Left kidney (tissue), 2 donors: ENCODE data around the gene ERO1B. TPM values are rescaled to one million over a fixed set of nuclear protein-coding genes. Genes with fewer than 3 reads are reported as not detected.

Experiments
- DNase-seq: peaks from one replicate; pipeline ENCODE4 v3.0.0-alpha.2; 2013
- polyA plus RNA-seq: library from polyadenylated mRNA; unstranded; fragments of 120-200 nt; gene quantifications from one replicate; pipeline ENCODE4 v1.2.1, GENCODE V29; 2013; ENCODE audit not compliant: insufficient read length

ERO1B gene
- polyA plus RNA-seq, 1 donor: 13.9 TPM

DNA sequence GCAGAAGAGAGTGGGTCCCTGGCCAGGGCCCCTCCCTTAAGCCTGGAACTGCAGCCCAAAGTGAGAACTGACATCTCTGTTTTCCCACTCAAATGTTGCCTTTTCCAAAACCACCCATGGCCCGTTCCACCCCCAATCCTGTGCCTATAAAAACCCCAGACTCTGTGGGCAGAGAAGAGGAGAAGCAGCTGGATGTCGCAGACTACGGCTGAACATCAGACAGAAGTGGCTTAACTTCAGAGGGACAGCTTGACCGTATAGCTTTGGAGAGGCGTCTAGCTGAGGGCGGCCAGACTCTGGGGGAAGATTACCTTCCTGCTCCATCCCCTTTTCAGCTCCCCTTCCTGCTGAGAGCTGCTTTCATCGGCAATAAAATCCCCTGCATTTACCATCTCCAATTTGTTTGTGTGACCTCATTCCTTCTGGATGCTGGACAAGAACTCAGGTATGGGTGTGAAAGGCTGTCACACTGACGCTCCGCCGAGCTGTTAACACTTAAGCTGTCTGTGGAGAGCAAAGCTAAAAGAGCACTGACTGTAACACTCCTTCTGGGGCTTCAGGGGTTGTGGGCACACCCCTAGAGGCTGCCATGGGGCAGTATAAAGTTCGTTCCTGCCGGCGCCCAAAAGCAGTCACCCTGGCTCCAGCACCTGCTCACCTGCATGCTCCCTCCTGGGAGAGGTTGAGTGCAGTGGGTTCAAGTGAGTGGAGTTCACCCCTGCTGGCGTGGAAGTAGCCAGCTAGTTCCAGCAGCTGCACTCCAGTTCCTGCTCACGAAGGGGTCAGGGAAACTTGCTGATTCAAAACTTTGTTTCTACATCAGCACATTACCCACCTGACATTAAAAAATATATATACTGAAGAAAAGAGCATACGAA is 19.6 kb upstream of the ERO1B start:
- no peak for DNase-seq

DNA sequence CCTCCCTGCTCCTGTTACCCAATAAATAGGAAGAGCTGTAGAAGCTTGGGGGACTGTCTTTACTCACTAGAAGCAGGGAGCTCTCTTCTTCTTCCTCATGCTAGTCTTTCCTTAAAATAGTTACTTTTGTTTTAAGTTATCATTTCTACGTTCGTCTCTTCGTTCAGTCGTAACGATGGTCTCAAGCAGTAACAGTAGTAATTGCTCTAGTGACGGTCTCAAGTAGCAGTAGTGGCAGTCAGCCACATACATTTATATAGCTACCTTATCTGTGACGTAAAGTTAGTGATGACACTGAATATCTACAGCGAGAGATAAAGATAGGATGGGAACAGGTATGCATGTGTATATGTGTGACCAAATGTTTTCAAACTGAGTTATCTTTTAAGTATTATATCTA is 15.4 kb upstream of the ERO1B start:
- DNase-seq: no peak

DNA sequence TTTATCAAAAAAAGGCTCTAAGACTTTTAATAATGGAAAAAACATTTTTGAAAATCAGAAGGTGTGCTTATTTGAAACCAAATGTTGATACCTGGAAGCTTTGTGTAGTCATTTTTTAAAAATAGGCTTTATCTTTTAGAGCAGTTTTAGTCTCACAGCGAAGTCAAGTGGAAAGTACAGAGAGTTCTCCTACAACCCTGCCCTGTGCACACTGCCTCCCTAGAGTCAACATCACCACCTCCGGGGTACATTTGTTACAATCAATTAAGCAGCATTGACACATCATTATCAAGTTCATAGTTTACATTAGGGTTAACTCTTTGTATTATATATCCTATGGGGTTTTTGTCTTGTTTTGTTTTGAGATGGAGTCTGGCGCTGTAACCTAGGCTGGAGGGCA is 10.7 kb upstream of the ERO1B start:
- no peak for DNase-seq

DNA sequence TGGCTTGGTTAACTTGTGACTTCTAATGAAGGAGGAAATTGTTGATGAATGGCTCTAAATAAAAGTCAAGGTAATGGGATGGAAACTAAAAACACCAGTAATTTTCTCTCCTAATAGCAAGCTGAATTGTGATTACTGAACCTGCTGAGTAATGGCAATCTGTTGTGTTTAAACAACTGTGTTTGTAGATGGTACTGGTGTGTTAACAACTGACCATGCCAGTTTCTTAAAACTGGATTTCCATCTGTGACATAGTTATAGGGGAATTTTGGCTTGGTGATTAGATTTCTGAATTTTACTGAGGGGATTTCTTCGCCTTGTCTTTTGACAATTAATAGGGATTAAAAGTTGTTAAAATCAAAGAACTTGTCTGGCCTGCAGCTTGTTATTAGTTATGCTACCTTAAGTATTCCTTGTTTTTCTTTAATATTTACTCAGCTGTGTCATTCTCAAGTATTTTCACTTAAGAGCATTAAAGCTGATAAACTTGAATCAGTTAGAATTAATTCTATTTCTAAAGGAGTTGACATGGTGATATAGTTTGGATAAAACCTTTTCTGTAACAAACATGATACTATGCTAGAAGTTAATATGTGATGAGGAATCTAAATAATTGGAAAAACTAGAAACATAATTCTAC is 7.9 kb upstream of the ERO1B start:
- DNase-seq: no peak

DNA sequence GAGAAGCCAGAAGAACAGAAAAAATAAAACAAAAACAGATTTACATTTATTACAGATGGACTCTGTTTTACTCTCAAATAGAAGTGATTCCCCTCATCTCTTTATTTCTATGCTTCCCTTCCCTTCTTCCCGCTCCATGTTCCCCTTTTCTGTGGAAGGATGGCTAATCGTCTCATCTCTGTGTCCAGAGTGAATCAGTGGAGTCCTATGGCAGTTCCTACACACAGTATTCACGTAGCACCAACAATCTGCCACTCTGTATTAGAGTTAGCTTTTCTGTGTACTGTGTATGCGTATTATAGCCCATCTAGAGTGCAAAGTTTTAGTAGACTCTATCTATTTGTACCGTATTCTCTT is 6.8 kb upstream of the ERO1B start:
- DNase-seq: no peak

DNA sequence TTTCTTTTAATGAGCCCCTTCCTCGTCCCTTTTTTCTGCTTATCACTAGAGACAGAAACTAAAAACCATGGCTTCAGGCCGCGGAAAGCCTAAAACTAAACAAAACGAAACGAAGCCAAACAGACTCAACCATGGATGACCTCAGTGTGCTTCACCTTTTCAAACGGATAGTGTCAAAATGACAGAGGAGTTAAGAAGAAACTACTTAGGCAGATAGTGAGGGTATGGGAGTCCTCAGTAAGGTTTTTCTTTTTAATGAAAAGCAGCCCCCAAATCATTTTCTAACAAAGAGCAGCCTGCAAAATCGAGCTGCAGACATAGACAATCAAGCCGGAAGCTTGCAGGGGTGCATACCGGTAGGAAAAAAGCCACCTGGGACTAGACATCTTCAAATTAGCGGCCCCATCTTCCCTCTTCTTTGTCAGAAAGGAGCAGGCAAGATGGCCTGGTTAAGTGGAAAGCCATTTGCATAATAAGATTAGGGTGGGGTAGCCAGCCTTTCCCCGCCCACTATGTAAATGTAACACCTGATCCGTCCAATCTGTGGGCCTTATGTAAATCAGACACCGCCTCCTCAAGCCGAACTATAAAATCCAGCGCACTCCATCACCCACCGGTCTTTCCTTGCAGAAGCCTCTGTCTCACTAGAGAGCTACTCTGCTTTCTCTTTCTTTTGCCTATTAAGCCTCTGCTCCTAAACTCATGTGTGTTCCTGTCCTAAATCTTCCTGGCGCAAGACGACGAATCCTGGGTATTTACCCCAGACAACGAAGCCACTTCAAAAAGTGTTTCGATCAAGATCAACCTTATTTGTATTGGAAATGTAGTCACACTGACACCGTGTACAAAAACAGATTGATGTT is 6.2 kb upstream of the ERO1B start:
- DNase-seq: peak; percentile 71

DNA sequence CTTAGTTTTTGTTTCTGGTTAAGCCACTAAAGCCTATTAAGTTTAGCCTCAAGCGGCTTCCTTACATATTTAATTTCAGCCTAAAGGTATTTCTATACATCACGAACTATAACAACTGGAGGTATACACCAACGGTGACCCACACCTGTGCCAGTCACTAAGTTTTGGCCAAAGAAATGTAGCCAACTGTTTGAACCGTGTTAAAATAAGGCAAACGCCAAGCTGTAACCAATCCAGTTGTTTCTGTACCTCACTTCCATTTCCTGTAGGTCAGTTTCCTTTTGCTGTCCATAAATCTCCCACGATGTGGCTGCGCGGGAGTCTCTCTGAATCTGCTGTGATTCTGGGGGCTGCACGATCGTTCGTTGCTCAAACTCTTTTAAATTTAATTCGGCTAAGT is 5.6 kb upstream of the ERO1B start:
- no peak for DNase-seq

DNA sequence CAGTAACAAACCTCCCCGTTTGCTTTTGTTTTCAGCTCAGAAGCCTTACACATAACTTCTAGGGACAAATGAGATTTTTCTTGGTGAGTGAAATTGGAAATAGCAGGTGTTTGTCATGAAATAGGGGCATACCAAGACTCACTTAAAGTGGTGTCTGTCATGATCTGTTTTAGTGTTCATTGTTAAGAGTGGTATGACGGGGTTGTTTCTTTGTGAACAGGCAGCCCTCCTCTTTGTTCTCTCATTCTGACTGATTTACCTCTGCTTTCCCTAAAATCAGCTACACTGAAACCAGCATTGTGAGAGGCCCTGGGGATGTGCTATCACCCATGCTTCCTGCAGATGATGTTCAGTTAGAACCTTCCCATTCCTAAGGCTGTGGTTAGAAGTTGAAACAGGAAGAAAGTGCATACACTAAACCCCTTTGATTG is 2.5 kb upstream of the ERO1B start:
- no peak for DNase-seq

DNA sequence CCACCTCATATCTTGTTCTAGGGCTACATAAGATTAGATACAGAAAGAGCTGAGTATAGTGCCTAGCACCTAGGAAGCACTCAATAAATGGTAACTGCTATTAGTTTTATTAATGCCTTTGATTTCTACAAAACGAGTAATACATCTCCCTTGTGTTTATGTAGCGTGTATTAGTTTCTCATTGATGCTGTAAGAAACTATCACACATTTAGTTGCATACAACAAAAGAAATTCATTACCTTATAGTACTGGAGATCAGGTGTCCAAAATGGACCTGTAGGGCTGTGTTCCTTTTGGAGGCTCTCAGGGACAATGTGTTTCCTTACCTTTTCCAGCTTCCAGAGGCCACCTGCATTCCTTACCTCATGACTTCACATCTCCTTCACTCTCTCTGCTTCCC is 961 bp upstream of the ERO1B start:
- DNase-seq: no peak

DNA sequence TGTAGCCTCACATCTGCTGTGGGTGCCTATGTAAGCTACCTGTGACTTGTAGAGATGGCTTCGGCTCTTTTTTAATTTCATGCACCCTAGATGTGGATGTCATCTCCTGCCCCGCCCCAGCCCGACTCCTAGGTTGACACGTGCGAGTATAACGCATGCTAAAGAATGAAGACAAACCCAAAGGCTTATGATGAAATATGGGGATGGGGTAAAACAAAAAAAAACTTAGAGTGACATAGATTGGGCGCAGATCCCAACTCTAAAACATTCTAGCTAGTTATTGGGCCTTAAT is 613 bp upstream of the ERO1B start:
- no peak for DNase-seq

DNA sequence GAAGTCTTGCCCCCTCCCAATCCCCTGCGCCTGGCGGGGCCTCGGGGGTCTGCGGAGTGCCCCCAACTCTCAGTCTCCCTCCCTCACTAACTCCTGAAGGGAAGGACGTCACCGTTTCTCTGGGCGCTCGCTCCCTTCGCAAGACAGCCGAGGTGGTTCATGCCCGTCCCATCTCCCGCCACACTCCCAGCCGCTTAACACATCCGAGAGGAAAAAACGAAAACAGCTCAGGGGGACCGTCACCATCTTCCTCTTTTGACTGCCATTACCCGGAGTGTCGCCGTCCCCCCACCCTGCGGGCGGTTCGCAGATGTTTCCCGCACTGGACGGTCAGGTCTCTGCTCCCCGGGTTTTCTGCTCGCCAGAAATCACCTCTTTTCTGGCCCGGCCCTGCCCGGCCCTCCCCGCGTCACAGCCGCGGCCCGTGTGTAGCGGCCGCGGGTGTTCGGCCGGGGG is 532 bp downstream of the ERO1B start:
- DNase-seq: no peak

DNA sequence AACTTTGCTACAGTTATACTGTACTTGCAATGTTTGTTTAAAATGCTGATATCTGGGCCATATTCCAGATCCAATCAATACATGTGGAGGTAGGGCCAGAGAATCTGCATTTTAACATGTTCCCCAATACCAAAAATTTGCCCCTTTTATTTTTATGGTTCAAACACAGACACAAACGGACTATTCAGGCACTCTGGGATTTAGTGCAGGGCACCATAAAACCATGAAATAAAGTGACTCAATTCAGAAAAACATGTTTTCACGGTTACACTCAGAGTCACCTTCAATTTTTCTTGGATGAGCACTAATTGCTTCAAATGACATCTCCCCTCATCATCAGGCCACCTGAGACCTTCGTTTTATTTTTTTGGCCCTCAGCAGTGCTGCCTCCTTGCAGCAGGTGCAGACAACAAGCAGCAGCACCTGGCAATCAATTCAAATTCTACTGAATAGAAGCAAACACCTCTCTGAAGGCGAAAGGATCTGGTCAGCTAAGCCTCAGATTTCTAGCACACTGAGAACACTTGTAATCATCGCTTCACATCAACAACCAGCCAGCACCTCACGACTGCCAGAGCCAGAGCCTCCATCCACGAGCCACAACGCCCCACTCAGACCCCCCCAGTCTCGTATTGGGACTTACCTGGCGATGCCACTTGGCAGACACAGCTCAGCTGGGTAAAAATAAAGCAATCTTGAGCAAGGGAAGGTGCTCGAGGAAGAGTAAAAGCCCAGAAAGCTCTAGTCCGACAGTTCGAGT is 1.1 kb downstream of the ERO1B start:
- DNase-seq: no peak

DNA sequence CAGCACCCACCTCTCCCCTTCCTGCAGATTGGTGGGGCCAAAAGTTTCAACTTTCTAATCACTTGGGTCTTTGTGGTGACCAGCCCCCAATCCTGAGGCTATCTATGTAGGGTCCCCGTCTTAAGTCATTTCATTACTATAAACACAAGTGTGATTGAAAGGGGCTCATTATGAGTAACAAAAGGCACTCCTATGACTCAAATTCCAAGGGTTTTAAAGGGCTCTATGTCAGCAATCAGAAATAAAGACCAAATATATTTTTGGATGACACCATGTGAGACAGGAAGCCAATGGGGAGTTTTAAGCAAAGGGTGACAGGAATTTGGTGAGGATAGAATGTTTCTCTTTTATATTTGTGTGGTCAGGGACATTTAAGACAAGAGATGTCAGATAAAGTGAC is 6.2 kb downstream of the ERO1B start:
- DNase-seq: no peak

DNA sequence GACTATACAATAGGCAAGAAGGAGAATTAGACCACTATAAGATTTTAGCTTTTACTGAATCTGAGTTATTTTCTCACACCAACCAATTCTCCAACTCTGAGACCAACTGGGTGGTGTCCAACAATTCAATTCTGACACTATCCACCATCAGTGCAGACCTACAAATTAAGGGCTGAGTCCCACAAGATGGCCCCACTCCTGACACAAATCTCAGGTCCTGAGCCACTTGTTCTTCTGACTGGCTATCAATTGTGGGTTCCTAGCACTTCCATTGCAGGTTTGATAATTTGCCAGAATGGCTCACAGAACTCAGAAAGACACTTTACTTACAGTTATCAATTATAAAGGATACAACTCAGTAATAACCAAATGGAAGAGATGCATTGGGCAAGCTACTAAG is 6.7 kb downstream of the ERO1B start:
- no peak for DNase-seq

DNA sequence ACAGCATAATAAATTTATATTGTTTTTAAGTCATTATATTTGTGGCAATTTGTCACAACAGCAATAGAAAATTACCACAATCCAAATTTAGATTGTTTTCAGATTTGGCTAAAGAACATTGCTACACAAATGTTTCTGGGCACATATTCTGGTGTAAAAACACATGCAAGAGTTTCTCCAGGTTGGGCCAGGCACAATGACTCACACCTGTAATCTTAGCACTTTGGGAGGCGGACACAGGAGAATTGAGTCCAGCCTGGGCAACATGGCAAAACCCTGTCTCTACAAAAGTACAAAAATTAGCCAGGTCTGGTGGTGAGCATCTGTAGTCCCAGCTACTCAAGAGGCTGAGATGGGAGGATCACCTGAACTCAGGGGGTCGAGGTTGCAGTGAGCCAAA is 8.4 kb downstream of the ERO1B start:
- DNase-seq: no peak

DNA sequence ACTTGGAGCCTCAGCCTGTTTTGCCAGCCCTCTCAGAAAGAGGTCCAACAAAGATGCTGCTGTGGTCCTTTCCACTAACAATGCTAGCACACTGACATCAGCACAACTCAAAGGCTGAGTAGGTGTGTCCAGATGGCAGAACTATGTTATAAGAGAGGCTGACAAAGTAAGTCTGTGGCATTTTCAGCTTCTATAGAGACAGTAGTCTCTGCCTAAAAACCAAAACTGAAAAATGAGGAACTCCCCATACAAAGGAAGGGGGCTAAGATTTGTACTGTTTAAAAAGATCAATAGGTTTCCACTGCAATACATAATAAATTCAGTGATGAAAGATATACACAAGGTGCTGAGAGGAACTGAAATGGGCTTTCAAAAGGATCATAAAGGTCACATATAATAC is 12.3 kb downstream of the ERO1B start:
- no peak for DNase-seq

DNA sequence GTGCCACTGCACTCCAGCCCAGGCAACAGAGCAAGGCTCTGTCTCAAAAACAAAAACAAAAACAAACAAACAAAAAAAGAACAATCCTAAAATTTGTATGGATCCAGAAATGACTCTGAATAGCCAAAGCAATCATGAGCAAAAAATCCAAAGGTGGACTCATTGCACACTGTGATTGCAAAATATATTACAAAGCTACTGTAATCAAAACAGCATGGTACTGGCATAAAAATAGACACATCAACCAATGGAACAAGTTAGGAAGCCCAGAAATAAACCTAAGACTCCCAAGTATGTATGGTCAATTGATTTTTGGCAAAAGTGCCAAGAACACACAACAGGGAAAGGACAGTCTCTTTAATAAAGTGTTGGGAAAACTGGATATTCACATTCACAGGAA is 19.9 kb downstream of the ERO1B start:
- no peak for DNase-seq

DNA sequence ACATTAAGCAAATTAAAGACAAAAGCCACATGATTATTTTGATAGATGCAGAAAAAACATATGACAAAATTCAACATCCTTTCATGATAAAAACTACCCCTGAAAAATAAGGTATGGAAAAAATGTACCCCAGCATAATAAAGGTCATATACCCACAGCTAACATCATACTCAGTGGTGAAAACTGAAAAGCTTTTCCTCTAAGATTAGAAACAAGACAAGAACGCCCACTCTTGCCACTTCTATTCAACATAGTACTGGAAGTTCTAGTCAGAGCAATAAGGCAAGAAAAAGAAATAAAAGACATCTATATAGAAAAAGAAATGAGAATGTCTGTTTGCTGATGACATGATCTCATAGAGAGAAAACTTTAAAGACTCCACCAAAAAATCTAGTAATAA is 20.7 kb downstream of the ERO1B start:
- DNase-seq: no peak

DNA sequence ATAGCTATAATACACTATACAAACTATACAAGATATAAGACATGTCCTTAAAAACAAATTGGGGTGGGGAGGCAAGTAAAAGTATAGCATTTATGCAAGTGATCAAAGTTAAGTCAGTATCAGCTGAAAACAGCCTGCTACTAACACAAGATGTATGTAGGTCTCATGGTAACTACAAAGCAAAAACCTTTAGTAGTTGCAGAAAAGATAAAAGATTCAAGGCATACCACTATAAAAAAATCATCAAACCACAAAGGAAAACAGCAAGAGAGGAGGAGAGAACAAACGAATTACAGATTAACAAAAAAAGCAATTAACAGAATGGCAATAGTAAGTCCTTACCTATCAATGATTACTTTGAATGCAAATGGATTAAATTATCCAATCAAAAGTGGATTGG is 22.7 kb downstream of the ERO1B start:
- no peak for DNase-seq

DNA sequence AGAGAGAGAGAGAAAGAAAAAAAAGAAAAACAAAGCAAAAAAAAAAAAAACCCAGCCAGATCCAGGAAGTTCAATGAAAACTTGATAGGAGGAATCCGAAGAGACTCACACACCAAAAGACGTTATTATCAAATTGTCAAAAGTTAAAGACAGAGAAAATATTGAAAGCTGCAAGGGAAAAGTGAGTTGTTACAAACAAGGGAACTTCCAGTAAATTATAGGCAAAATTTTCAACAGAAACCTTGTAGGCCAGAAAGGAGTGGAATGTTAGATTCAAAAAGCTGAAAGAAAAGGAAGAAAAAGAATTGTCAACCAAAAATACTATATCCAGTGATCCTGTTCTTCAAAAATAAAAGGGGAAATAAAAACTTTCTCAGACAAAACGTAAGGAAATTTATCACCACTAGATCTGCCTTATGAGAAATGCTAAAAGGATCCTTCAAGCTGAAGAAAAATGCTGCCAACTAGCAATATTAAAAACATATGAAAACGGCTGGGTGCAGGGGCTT is 23.6 kb downstream of the ERO1B start:
- DNase-seq: no peak

DNA sequence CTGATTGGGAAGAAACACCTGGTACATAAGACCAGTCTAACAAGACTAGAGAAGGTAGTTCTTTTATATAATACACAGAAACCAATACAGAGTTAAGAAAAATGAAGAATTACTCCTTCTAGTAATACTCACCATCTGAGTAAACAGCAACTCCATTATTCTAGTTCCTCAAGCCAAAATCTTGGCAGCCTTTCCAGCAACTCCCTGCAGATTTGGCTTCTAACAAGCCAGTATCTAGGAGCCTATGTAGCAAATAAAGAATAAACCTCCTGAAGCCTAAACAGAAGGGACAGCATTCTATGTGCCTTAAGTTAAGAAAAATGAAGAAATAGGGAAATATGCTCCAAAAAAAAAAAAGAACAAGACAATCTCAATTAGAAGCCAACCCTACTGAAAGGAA is 24.5 kb downstream of the ERO1B start:
- DNase-seq: no peak
